ENCODE results near the gene ACOD1.

GRCh38 chr13:76968041-76968440 lies 19.7 kb downstream of the ACOD1 start:
- TF ChIP-seq CTCF (IDR thresholded peaks at IDR 0.05; ENCODE audit: low read depth, low read length) (no peak), EZH2phosphoT487 (IDR thresholded peaks at IDR 0.05; ENCODE audit: low read depth) (no peak)
